ENCODE measurements around the gene TUNAR.

TUNAR gene

DNA sequence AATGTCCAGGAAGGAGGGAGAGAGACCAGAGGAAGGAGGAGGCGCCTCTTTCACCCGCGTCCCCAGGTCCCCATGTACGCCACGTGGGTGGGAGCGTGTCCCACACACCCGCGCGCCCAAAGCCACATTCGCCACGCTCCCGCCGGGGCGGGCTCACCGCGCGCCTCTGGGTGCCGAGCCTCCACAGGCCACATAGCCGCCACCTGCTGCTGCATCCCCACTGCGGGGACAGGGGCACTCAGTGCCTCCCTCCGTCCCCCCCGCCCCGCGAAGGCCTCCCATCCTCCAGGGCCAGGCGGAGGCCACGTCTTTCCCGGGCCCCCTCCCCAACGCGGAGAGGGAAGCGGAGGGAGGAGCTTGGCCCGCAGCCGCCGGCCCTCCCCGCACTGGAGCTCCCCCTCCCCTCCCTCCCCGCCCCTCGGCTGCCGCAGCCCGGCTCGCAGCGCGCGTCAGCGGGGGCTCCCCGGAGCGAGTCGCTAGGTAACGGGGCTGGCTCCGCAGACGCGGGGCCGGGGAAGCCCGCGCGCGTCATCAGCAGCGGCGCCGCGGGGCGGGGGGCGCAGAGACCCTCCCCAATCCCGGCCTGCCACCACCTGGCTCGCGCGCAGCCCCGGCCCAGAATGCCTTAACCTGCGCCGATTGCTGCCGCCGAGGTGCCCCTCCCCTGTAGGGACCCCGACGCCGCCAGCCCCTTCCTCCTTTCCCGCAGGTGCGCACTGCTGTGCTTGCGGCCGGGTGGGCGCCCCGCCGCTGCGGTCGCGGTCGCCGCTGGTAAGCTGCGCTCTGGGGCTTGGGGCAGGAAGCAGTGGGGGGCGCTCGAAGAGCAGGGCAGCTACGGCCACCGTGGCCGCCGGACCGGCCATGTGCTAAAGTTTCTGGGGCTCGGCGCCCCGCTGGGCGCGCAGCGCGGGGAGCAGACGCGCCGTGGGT is 536 bp upstream of the TUNAR start:
- DNase-seq = no peak

DNA sequence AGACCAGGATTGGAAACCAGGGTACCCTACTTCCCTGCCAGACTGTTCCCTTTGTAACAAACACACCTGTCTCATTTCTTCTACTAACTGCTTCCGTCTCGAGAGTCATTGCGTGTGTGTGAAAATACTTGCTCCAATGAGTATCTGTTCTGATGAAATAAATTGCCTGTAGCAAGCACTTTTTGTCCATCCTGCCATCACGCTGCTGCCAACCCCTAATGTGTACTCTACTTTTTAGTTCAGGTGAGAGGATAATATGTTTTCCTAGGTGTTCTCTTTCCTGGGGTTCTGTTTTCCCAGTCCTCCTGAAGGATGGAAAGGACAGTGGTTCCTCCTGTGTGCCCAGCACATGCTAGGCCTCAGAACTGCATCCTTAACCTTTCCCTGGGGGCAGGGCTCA is 1.0 kb downstream of the TUNAR start:
- no peak for DNase-seq

DNA sequence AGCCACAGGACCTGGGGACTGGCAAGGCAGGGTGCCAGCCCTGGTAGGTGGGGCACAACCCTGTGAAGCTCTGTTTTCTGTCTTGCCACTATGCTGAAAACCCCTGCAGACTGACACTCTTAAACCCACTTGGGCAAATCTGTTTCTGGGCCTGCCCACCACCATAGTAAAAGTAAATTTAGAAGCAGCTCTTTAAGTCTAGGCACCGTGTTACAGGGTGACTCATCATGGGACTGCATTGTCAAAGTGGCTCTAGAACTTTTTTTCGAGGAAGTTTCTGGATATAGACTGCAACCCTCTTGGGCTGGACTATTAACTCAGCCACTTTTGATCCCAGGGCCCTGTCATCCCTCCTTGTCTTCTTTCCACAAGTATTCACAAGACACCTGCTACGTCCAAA is 7.7 kb downstream of the TUNAR start:
- DNase-seq = no peak

DNA sequence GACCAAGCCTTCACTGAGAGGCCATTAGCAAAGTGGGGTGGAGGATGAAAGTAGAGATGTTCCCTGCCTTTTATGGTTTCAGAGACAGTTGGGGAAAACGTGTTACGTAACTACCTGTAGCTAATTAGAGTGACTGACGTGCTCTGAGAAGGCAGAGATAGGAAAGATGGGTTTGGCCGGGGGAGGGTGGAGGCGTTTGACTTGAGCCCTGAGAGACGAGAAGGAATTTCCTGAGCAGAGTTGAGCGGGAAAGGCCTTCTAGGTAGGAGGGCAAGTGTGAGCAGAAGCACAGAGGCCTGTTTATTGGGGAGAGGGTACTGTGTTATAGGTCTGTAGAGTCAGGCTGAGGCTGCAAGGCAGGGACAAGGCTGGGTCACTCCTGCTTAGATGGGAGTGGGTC is 8.6 kb downstream of the TUNAR start:
- no peak for DNase-seq

DNA sequence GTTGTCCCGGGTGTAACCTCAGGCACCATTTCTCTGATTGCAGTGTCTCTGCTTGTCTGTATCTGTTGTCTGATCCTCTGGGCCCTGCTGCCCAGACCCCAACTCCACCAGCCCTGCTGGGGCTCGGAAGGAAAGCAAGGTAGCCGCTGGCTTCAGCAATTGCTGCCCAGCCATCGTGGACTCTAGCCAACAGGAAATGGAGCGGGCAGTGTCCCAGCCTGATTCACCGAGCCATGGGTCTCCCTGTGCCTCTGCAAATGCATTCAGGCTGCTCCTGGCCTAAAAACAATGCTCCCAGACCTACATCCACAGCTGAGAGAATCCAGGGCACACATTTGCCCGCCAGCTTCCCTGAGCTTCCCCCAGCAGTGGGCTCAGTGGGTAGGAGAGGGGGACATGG is 9.2 kb downstream of the TUNAR start:
- no peak for DNase-seq

DNA sequence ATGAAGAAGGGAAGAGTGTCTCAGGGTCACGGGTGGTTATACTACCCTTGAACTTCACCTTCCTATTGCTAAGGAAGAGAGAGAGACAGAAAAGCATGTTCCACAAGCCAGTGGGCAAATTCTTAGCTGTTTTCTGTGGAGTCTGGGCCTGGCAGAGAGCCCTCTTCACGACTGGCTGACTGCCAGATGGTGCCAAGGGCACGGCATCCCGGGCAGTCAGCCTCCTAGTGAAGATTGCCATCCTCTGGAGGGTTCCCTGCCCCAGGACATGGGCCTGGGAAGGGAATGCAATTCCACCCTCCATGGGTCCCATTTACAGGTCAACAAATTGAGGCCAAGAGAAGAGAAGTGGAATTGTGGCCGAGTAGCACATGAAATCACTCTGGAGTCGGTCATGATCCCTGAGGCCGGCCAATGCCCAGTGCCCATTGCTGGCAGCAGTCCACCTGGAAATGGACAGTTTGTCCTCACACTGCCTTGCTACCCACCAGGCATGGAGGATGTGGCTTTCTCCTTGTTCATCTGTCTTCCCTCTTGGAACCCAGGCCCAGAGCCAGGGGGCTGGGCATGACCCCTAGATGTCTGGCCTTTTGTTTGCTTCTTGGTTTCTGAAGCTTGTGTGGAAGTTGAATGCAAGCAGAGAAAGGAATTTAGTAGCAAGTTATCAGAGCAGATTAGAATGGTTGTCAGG is 9.9 kb downstream of the TUNAR start:
- DNase-seq = no peak

DNA sequence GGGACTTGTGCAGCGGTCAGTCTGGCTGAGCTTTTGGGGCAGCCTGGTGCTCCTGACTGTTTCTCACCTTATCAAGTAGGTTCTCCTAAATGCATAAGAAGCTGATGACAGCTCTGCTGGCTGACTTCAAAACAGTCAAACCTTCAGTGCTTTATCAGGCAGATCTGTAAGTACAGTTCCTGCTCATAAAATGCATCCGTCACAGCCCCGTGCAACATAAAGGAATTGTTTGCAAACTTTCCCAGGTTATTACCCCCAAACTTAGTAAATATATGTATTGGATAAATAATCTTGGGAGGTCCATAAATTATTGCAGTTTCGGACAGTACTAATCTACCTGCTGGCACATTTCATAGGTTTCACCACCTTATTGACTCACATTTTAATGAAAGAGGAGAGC is 10.7 kb downstream of the TUNAR start:
- DNase-seq = no peak

DNA sequence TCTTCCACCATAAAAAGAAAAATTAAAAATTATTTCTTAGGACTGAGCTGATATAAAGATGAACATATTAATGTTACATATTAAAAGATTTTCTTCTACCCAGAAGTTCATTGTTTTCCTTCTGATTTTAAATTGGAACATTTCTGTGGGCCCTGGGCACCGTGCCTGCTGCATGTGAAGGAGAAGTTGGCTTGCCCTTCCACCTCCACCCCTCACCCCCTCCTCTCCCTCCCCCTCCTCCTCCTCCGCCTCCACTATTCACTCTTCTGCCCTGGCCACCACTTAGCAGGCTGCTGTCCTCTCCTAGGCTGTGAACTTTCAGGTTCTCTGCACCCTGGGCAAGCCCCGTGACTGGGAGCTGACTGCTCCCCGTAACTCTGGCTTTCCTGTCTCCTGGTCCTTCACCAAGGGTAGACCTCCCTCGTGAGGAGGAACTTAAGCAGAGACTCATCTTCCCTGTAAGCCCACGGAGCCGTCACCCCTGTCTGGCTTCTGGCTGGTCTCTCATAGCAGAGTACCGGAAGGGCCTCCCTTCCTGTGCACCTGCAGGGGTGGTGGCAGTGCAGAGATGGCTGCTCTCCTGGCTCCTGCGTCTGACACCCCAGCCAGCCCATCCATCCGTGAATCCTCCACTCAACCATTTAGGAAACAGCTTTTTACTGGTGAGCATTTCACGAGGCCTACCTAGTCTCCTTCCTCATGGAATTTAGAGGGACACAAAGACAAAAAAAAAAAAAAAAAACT is 12.8 kb downstream of the TUNAR start:
- no peak for DNase-seq

DNA sequence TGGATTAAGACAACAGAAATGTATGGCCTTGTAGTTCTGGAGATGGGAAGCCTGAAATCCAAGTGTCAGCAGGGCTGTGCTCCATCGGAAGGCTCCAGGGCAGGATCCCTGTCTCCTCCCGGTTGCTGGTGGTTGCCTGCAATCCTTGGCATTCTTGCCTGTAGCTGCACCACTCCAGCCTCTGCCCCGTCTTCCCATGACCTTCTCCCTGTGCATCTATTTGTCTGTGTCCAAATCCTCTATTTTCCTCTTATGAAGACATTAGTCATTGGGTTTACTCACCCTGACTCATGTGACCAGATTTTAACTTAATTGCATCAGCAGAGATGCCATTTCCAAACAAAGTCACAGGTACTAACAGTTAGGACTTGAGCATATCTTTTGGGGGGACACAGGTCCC is 15.1 kb downstream of the TUNAR start:
- DNase-seq = no peak

DNA sequence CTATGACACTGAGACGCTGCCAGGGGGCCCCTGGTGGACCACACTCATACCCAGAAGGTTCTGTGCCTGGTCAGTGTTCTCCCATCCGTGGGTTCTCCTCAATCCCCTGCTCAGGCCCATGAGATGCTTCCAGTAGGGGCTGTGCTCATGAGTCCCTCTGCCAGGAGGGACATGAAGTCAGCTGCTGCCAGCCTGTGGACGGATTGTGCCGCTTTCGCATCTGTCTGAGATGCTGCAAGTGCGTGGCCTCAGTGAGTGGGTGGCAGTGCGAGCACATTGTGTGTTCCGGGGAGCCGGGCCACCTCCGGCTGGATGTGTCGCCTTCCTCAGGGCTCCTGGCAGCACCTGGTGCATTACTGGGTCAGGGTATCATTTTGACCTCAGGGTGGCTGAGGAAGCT is 15.5 kb downstream of the TUNAR start:
- no peak for DNase-seq

DNA sequence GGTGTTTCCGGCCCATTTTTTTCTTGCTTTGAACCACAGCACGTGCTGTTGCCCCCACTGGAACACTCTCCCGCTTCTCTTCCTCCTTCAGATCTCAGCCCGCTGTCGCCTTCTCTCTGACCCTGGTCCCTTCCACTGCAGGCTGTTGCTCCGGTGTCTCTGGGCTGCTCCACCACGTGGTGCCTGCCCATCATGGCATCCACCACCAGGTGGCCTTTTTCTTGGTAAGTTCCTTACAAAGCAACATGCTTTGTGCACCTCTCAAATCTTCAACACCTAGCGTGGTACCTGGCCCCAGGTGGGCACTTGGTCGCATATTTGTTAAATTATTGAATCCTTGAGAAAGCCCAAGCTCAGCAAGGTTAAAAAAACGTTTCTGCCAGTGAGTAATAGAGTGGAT is 19.1 kb downstream of the TUNAR start:
- peak; percentile 12 for DNase-seq

DNA sequence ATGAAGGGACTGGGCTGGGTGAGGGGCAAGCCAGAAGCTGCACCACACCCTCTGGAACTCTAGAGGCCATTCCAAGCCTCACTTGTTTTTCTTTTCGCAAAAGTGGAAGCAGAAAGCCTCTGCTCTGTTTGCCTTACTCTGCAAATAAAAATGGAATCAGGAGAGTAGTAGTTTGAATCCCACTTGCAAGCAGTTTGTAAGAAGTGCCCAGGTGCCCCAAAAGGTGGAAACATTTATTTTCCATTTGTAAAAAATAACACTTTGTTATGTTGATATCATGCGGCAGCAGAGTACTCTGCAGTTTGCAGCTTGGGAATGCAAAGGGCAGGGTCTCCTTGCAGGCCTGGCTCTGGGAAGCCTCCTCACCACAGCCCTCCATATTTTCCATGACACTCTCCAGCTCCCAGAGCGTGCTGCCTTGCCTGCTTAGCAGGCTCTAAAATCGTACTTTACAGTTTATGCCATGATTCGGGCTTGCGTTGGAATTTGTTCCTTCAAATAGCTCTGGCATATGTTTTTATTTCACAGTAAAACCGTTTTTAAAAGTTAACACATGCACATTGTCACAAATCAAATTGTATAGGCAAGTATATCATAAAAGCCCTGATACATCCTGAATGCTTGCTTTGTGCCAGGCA is 20.0 kb downstream of the TUNAR start:
- no peak for DNase-seq

DNA sequence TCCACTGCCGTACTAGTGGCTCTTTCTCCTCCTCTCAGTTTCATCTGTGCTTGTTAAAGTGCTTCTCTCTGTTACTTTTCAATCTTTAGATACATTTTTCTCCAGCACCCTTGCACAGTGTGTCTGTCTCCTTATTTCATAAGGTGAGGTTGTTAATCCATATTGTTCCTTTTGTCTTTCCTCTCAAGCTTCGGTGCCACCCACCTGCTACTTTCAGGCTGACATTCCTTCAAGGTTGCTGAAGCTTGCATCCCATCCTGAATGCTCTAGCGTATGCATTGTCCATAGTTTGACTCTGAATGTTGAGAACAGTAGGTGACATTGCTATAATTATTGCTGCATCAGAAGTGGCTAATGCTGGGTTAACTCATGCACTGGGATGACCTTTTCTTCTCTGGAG is 20.6 kb downstream of the TUNAR start:
- no peak for DNase-seq

DNA sequence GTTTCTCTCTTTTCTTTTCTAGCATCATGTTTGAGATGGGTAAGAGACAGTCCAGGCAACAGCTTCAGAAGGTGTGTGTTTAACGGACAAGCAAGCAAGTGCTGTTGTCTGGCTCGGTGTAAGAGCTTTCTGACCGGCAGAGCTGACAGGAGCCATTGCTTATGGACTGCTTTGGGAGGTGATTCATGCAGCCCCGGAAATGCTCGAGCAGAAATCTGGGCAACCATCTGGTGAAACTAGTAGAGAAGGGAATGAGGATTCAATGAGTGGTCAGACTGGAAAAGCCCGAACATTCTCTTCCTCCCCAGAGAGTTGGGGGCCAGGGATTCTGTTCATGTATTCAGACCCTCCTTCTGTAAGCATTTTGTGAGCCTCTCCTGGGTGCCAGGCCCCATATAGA is 24.4 kb downstream of the TUNAR start:
- no peak for DNase-seq

DNA sequence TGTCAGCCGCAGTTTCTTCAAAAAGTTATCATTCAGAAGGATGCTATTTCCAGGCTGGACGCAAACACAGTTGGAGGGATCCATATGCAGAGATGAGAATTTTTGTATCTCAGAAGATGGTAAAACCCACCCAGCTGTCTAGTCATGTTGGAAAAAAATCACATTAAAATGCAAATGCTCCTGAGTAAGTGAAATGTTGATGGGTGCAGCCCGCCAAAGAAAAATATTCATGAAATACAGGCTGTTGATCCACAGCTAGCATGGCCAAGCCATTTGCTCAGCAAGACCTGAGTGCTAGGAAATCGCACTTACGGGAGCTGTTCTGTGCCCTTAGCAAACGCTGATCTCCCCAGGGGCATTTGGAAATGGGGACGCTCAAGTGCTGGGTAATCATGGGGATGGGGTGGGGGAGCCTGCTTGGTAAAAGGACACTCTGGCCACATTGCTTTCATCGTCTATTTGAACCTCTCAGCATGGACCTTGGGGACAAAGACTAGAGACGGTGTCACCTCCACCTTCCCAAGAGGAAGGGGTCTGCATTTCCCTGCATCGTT is 25.7 kb downstream of the TUNAR start:
- DNase-seq = no peak

DNA sequence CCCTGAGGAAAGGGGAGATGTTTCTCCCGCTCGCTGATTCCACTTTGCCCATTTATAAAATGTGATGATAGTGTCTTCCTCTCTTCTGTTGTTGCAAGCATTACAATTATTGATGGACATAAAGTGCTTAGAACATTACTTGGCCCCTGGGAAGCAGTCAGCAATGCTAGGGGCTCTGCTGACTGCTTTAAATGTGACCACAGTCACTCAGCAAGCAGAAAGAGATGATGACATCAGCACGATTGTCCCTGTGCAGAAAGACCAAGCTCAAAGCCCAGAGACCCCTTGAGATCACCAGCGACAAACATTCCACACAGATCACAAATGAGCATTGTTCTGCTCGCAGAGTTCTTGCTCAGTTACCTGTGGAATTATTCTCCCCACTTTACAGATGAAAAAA is 26.5 kb downstream of the TUNAR start:
- no peak for DNase-seq

DNA sequence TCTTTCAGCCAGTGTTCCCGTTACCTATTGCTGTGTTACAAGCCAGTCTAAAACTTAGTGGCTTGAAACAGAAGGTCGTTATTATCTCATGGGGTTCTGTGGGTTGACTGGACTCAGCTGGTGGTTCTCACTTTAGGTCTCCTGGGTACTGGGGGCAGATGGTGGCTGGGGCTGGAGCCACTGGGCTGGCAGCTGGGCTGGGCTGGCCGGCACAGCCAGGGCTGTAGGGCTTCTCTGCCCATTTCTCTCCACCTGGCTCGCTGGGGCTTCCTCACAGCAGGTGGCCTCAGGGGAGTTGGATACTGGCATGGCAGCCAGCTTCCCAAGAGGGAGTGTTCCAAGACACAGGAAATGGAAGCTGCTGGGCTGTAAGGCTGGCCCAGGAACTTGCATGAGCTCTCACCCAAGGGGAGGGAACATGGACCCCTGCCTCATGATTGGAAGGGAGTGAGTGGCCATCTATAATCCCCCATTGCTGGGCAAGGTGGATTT is 27.0 kb downstream of the TUNAR start:
- DNase-seq = no peak

DNA sequence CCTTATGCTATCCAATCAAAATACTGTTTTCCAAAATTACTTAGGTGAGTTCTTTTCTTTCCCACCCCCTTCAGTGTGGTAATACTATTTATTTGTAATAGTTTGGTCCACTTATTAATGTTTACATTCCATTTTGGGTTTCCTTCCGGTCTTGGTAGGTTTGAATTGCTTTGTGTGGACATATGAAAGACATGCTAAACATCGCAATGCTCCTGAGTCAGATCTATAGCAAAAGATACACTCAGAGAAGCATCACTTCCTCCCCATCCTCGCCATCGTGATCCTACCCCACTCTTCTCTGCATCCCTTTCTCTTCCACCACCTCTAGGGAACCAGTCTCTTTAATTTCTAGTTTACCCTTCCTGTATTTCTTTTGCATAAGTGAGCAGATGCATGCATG is 30.0 kb downstream of the TUNAR start:
- no peak for DNase-seq

DNA sequence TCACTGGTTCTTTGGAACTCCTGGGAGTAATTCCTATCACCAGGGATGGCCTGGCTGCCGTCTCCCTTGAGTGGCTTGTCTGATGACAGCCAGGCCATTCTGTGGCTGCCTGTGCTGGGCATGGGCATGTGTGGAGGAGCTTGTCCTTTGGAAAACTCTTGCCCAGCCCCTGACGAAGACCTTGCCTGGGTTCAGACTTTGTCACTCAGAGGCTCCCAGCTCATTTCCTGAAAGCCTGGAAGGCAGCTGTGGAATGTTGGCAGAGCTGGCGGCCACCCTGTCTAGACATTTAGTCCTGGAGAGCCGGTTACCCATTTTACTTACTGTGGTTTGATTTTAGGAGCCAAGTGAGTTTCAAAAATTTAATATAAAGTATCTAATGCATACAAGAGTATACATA is 34.0 kb downstream of the TUNAR start:
- no peak for DNase-seq

DNA sequence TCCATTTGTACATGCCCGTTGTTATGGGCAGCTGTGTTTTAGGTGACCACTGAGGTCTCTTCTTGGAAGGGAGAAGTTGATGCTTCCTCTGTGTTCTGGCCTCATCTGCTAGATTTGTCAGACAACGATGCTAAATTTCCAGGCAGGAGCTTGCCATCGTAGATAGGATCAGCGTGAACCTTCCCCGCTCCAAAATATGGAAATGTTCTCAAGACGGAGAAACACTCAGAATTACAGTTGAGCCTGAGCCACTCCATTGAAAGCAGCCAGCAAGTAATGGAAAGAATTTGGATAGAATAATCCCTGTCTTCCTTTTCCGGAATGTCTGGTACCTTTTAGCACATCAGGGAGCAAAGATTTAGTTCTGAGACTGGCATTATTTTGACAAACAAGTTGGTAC is 34.8 kb downstream of the TUNAR start:
- DNase-seq = no peak

DNA sequence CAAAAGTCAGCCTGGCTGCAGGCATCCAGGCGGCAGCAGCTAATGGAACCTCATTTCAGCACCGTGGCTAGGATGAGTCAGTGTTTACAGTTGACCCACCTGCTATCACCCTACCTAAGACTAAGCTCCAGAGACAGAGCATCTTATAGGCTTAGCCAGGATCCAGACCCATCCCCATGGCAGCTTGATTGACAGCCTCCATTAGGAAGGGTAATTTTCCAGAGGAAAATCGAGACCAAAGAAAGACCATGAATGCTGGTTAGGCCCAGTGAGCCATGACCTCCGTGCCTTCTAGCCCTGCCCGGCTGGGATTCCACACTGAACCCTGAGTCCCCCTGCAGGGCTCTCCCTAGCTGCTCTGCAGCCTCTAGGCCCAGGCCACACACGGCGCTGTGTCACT is 38.7 kb downstream of the TUNAR start:
- no peak for DNase-seq

DNA sequence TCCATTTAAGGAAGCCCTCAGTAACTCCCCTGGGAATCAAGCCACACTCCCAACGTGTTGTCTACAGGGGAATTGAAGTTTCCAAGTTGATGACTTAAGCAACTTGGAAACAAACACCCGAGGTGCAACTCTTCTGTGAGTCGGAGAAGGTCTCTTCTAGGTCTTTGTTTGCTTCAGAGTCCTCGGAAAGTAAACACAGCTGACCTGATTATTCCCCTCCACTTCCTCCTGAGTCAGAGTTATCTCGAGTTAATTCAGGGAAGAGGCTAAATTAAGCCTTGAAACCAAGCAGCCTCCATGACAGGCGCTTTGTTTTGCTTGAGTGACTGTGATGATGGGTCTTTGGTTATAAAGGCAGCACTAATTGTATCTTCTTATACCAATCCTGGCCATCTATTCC is 41.8 kb downstream of the TUNAR start:
- DNase-seq = no peak

Measured in hematopoietic multipotent progenitor cell treated with erythropoietin and hydrocortisone succinate and interleukin-3 and kit ligand, for 8 days (in vitro differentiated cells).